Gastrocnemius medialis (tissue), 4 donors: ENCODE results near the gene MAPK14. TPM values are rescaled to one million over a fixed set of nuclear protein-coding genes. Genes with fewer than 3 reads are reported as not detected.

Source experiments
- ATAC-seq, 2 donors: fragments of 150-250 bp; one replicate each; pipeline ENCODE4 v1.9.1; 2016
- DNase-seq, 2 donors: peaks; one replicate each; pipeline ENCODE4 v3.0.0-alpha.2; 2019
- H3K27ac ChIP-seq, 4 donors: fragments of 200-600 bp; sonication (generic); 1 replicate in 1 of 4; 2 replicates in 3 of 4; pipeline ENCODE4 v1.5.1; 2016 to 2018; ENCODE audit warnings: mild to moderate bottlenecking in 2 of 4, moderate library complexity in 1 of 4
- H3K27me3 ChIP-seq, 3 donors: fragments of 200-600 bp; sonication (generic) in 2 of 3; 1 replicate in 1 of 3; 2 replicates in 2 of 3; pipeline versions ENCODE4 v1.5.1 to v1.6.0; 2016 to 2019; ENCODE audit warnings: mild to moderate bottlenecking in 1 of 3, moderate library complexity in 1 of 3
- H3K36me3 ChIP-seq, 2 donors: fragments of 200-600 bp; sonication (generic) in 1 of 2; one replicate each; pipeline ENCODE4 v1.5.1; 2017 to 2018
- H3K4me1 ChIP-seq, 2 donors: fragments of 200-600 bp; sonication (generic) in 1 of 2; one replicate each; pipeline ENCODE4 v1.5.1; 2016 to 2017; ENCODE audit warnings: mild to moderate bottlenecking in 2 of 2
- H3K4me3 ChIP-seq, 4 donors: fragments of 200-600 bp; sonication (generic) in 3 of 4; 1 replicate in 1 of 4; 2 replicates in 3 of 4; pipeline ENCODE4 v1.5.1; 2016 to 2019; ENCODE audit warnings: mild to moderate bottlenecking in 2 of 4
- H3K9me3 ChIP-seq, 3 donors: fragments of 200-600 bp; sonication (generic) in 2 of 3; 1 replicate in 1 of 3; 2 replicates in 2 of 3; pipeline ENCODE4 v1.5.1; 2016 to 2019
- POLR2A ChIP-seq, 2 donors: fragments of 450-650 bp; IDR thresholded peaks; one replicate each; pipeline ENCODE4 v1.6.1; 2017; ENCODE audit warnings: antibody characterized with exemption in 2 of 2, mild to moderate bottlenecking in 2 of 2, moderate library complexity in 2 of 2
- in situ Hi-C, 4 donors: fragments of 200-750 bp; cut with MboI; loops; one replicate each; pipeline versions ENCODE4 v1.15.0 to v1.8.0; 2017; ENCODE audit warnings: low sequenced_read_pairs in 4 of 4
- intact Hi-C: fragments of 100-400 bp; cut with DNase I; formaldehyde crosslinking; loops from one replicate; pipeline ENCODE4 v1.15.1; 2023; ENCODE audit warnings: low total_unique reads
- total RNA-seq, 4 donors: library from RNA; depleted of rRNA; stranded (reverse); fragments of >200 nt; gene quantifications; one replicate each; pipeline versions ENCODE4 v1.1.0 to v1.2.3, GENCODE V29; 2016
- TF ChIP-seq, protein P1 (sequence below), 5 experiments: fragments of 450-650 bp in 3 of 5; fragments of 200-600 bp in 2 of 5; sonication (generic) in 2 of 5; IDR thresholded peaks in 4 of 5; conservative IDR thresholded peaks in 1 of 5; 1 replicate in 4 of 5; 2 replicates in 1 of 5; pipeline ENCODE4 v1.5.1; 2016 to 2019; ENCODE audit warnings: antibody characterized with exemption in 5 of 5, mild to moderate bottlenecking in 3 of 5, moderate library complexity in 3 of 5

The MAPK14 gene
- total RNA-seq, 4 donors from 2014 or later: 37.6 to 42.4 (median 40.2) TPM

DNA sequence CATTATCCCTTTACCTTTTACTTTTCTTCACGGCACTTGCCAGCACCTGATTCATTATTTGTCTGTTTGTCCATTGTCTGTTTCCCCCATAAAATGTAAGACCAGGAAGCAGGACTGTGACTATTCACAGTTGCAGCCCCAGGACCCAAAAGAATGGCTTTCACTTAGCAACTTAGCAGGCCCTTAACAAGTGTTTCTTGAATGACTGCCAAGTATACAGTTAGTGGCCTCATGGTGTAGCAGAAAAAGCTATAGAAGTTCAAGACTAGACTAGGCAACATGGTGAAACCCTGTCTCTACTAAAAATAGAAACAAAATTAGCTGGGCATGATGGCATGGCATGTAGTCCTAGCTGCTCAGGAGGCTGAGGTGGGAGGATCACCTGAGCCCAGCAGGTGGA is 7.5 kb upstream of the MAPK14 start:
- intact Hi-C loops: no loop called here
- no peak for ATAC-seq
- in situ Hi-C loops: loop anchor here in 2 of 4 donors (10.0 kb wide), 1 partner anchor 175 kb away; the partner anchor contains the start of gene BRPF3 (in 2 of the 2)
- Histone ChIP-seq H3K27me3 (peaks cover 0 to 10% (median 6%) of the 10 kb centered on the region in 3 donors), H3K4me1 (no peaks in the 10 kb centered on the region), H3K36me3 (no peaks in the 10 kb centered on the region), H3K4me3 (no peak overlapping the region), H3K27ac (no peak overlapping the region), H3K9me3 (no peaks in the 10 kb centered on the region)
- TF ChIP-seq, protein P1, sequence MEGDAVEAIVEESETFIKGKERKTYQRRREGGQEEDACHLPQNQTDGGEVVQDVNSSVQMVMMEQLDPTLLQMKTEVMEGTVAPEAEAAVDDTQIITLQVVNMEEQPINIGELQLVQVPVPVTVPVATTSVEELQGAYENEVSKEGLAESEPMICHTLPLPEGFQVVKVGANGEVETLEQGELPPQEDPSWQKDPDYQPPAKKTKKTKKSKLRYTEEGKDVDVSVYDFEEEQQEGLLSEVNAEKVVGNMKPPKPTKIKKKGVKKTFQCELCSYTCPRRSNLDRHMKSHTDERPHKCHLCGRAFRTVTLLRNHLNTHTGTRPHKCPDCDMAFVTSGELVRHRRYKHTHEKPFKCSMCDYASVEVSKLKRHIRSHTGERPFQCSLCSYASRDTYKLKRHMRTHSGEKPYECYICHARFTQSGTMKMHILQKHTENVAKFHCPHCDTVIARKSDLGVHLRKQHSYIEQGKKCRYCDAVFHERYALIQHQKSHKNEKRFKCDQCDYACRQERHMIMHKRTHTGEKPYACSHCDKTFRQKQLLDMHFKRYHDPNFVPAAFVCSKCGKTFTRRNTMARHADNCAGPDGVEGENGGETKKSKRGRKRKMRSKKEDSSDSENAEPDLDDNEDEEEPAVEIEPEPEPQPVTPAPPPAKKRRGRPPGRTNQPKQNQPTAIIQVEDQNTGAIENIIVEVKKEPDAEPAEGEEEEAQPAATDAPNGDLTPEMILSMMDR (IDR thresholded peaks at IDR 0.05 in 4 of 5, conservative IDR thresholded peaks at IDR 0.05 in 1 of 5): no peak
- no peak for TF ChIP-seq POLR2A (IDR thresholded peaks at IDR 0.05)
- no peak for DNase-seq

DNA sequence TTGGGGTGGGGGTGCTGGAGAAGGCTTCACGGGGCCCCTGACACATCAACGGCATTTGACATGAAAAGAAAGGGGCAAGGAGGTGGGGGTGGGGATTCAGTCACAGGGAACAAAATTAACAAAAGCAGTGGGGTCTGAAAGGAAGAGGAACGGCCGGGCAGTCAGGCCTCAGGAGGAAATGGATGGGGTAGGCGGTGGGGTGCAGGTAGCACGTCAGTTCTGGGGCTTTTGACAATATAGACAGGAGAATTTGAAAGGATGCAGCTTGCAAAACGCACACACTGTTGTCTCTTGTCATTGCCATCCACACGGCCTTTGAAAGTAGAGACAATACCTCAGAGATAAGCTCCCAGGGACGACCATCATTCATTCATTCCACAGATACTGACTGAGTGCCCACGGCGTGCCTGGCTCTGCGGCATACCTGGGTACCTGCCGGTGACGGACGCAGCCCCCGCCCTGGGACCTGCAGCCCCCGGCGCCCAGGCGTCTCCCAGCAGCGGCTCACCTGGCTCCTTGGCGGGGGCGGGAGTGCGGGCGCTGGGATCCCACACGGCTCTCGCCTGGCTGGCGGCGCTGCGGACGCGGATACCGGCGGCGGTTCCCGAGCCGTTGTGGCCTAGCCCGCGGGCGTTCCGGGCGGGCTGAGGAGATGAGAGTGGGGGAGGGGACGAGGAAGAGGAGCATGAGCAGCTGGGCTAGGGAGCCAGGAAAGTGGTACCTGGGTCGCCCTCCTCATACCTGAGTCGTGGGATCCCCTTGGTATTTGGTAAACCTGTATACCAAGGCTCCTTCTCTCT is 3.4 kb upstream of the MAPK14 start, which contains the start of gene SLC26A8:
TSS of gene SLC26A8 (minus strand) at position 646 of the 800 bp plus-strand sequence. CDS start 4,934 bp downstream, outside the sequence.
- H3K27me3 ChIP-seq: peaks cover 0 to 10% (median 6%) of the 10 kb centered on the region in 3 donors
- no peaks in the 10 kb centered on the region for H3K9me3 ChIP-seq
- intact Hi-C loops (no loop called here), in situ Hi-C loops (loop anchor here in 2 of 4 donors (10.0 kb wide), 1 partner anchor 171 kb away; the partner anchor contains the start of gene BRPF3 (in 2 of the 2))
- H3K27ac ChIP-seq: no peak within 1 kb of the TSS
- H3K4me3 ChIP-seq: no peak within 1 kb of the TSS
- no peaks in the 10 kb centered on the region for H3K4me1 ChIP-seq
- no peak for ATAC-seq
- H3K36me3 ChIP-seq: no peaks in the 10 kb centered on the region
- no peak for TF ChIP-seq POLR2A (IDR thresholded peaks at IDR 0.05)
- TF ChIP-seq, protein P1 (IDR thresholded peaks at IDR 0.05 in 4 of 5, conservative IDR thresholded peaks at IDR 0.05 in 1 of 5): no peak
- DNase-seq: no peak

DNA sequence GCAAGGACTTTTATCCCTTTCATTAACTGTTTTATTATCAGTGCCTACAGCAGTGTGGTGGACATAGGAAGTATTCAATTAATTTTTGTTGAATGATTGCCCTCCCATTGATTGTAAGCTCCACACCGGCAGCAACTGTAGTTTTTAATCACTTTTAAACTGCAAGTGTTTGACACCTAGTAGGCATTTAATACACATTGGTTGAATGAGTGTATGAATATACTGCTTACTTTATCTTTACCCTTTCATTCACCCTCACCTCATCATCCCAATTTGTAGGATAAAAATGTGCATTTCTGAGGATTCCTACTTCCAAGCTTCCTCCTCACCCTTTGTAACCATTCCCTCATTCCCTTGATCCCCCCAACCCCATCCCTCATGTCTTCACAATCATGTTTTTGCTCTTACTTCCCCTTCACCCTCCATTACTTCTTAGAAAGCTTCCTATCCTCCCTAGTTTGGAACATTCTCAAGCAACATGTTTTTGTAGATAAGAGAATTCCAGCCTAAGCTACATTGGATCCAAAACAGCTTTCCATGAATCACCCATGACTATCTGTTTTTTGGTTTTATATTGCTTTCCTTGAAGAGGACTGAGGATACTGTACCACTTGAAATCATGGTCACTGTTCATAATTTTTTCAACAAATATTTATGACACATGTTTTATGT is 2.2 kb upstream of the MAPK14 start:
- H3K4me1 ChIP-seq: peaks cover 1 to 12% of the 10 kb centered on the region in 2 donors
- intact Hi-C loops: loop anchor here (5.0 kb wide), 2 partner anchors 37 to 103 kb away; partner anchors contain the start of gene SRPK1
- ATAC-seq (no peak), DNase-seq (no peak)
- in situ Hi-C loops: loop anchor here (5.0 to 10.0 kb wide), 2 partner anchors 72 to 169 kb away; partner anchors contain the start of gene BRPF3 (in 2 of the 4)
- no peak overlapping the region for H3K27ac ChIP-seq
- no peaks in the 10 kb centered on the region for H3K36me3 ChIP-seq
- TF ChIP-seq POLR2A (IDR thresholded peaks at IDR 0.05): no peak
- TF ChIP-seq, protein P1 (IDR thresholded peaks at IDR 0.05 in 4 of 5, conservative IDR thresholded peaks at IDR 0.05 in 1 of 5): no peak
- H3K9me3 ChIP-seq: no peaks in the 10 kb centered on the region
- no peak overlapping the region for H3K4me3 ChIP-seq
- peaks cover 0 to 10% (median 6%) of the 10 kb centered on the region in 3 donors for H3K27me3 ChIP-seq

DNA sequence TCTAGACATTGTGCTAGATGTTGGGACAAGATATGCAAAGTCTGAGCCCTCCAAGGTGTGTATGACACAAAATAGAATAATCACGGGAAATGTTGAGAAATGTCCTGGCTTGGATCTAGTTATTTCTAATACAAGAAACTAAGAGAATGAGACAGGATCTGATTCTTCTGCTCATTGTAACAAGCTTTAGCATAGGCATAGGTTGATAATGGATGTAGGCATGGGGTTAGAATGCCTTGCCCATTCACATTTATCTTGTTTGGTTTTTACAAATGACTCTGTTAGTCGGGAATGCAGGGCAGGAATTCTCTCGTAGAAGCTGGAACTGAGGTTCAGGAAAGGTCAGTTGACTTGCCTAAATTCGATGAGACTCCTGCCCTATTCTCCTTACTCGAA is 1.7 kb upstream of the MAPK14 start:
- H3K27me3 ChIP-seq: peaks cover 0 to 10% (median 6%) of the 10 kb centered on the region in 3 donors
- intact Hi-C loops: loop anchor here (5.0 kb wide), 2 partner anchors 36 to 104 kb away; partner anchors contain the start of gene SRPK1
- in situ Hi-C loops: loop anchor here (5.0 to 10.0 kb wide), 2 partner anchors 71 to 169 kb away; partner anchors contain the start of gene BRPF3 (in 2 of the 4)
- DNase-seq (no peak), ATAC-seq (no peak)
- no peaks in the 10 kb centered on the region for H3K9me3 ChIP-seq
- H3K4me3 ChIP-seq: no peak overlapping the region
- no peak overlapping the region for H3K27ac ChIP-seq
- no peaks in the 10 kb centered on the region for H3K36me3 ChIP-seq
- H3K4me1 ChIP-seq: peaks cover 3 to 15% of the 10 kb centered on the region in 2 donors
- TF ChIP-seq, protein P1 (IDR thresholded peaks at IDR 0.05 in 4 of 5, conservative IDR thresholded peaks at IDR 0.05 in 1 of 5): no peak
- no peak for TF ChIP-seq POLR2A (IDR thresholded peaks at IDR 0.05)
